ENCODE data around the gene ORAI2.
A peak's percentile ranks its signal among the peaks of the same experiment; 100 is the strongest.

Gene ORAI2

GRCh38 chr7:102445674-102446071 is 12.3 kb downstream of the ORAI2 start:
- no peak overlapping the region for H3K4me3 ChIP-seq (replicated peaks; ENCODE audit: low read depth, low read length)
- DNase-seq (ENCODE audit: extremely low read depth, low read depth): no peak
- TF ChIP-seq CTCF (IDR thresholded peaks at IDR 0.05; ENCODE audit: low read depth, low read length, missing control alignments): no peak

GRCh38 chr7:102446387-102447156 is 13.2 kb downstream of the ORAI2 start:
- TF ChIP-seq CTCF (IDR thresholded peaks at IDR 0.05; ENCODE audit: low read depth, low read length, missing control alignments): no peak
- H3K4me3 ChIP-seq (replicated peaks; ENCODE audit: low read depth, low read length): no peak overlapping the region
- DNase-seq (ENCODE audit: extremely low read depth, low read depth): no peak

GRCh38 chr7:102447311-102447710 is 13.9 kb downstream of the ORAI2 start:
- no peak for DNase-seq (ENCODE audit: extremely low read depth, low read depth)
- no peak for TF ChIP-seq CTCF (IDR thresholded peaks at IDR 0.05; ENCODE audit: low read depth, low read length, missing control alignments)
- no peak overlapping the region for H3K4me3 ChIP-seq (replicated peaks; ENCODE audit: low read depth, low read length)

GRCh38 chr7:102449136-102449535 is 15.8 kb downstream of the ORAI2 start:
- DNase-seq (ENCODE audit: extremely low read depth, low read depth): no peak
- H3K4me3 ChIP-seq (replicated peaks; ENCODE audit: low read depth, low read length): no peak overlapping the region
- no peak for TF ChIP-seq CTCF (IDR thresholded peaks at IDR 0.05; ENCODE audit: low read depth, low read length, missing control alignments)

- no peak overlapping the region for H3K4me3 ChIP-seq (replicated peaks; ENCODE audit: low read depth, low read length)
- peak; percentile 13 for TF ChIP-seq CTCF (IDR thresholded peaks at IDR 0.05; ENCODE audit: low read depth, low read length, missing control alignments)
- no peak for DNase-seq (ENCODE audit: extremely low read depth, low read depth)
Observed at GRCh38 chr7:102450242-102450641, 16.9 kb downstream of the ORAI2 start.

GRCh38 chr7:102451371-102452054 is 18.1 kb downstream of the ORAI2 start:
- no peak for DNase-seq (ENCODE audit: extremely low read depth, low read depth)

More at GRCh38 chr7:102451371-102452054, 18.1 kb downstream of the ORAI2 start:
- no peak for TF ChIP-seq CTCF (IDR thresholded peaks at IDR 0.05; ENCODE audit: low read depth, low read length, missing control alignments)
- no peak overlapping the region for H3K4me3 ChIP-seq (replicated peaks; ENCODE audit: low read depth, low read length)
